Progenitor cell of endocrine pancreas (in vitro differentiated cells): ENCODE measurements around the gene GPR35. TPM values are rescaled to one million over a fixed set of nuclear protein-coding genes. Genes with fewer than 3 reads are reported as not detected.

Experiments used
- DNase-seq: peaks from one replicate; pipeline ENCODE4 v3.0.0; 2021; ENCODE audit warnings: low spot score; ENCODE audit not compliant: unreplicated experiment
- H3K27ac Mint-ChIP-seq: 2 replicates; pipeline ENCODE4 v1.8.0; 2021; ENCODE audit warnings: mild to moderate bottlenecking, moderate library complexity, mixed read lengths
- H3K27me3 Mint-ChIP-seq: 2 replicates; pipeline ENCODE4 v1.8.0; 2021; ENCODE audit warnings: mixed read lengths
- H3K36me3 Mint-ChIP-seq: 2 replicates; pipeline ENCODE4 v1.8.0; 2022; ENCODE audit warnings: mixed read lengths; ENCODE audit not compliant: insufficient read depth
- H3K4me1 Mint-ChIP-seq: 2 replicates; pipeline ENCODE4 v1.8.0; 2021; ENCODE audit warnings: low read depth, mixed read lengths
- H3K4me3 Mint-ChIP-seq: 2 replicates; pipeline ENCODE4 v1.8.0; 2021; ENCODE audit warnings: low read depth, mild to moderate bottlenecking, moderate library complexity, mixed read lengths
- H3K9me3 Mint-ChIP-seq: 2 replicates; pipeline ENCODE4 v1.8.0; 2021; ENCODE audit warnings: low read depth, mixed read lengths
- total RNA-seq: library from RNA; stranded (reverse); gene quantifications from 2 replicates; pipeline ENCODE4 v1.2.1, GENCODE V29; 2021
- TF ChIP-seq, protein P1 (sequence below): fragments of 200-600 bp; sonication (generic); IDR thresholded peaks from one replicate; pipeline ENCODE4 v1.5.0; 2021; ENCODE audit warnings: antibody characterized with exemption, mild to moderate bottlenecking; ENCODE audit not compliant: unreplicated experiment

GPR35 gene
- total RNA-seq, 1 donor from 2014 or later: 6.5 TPM

DNA sequence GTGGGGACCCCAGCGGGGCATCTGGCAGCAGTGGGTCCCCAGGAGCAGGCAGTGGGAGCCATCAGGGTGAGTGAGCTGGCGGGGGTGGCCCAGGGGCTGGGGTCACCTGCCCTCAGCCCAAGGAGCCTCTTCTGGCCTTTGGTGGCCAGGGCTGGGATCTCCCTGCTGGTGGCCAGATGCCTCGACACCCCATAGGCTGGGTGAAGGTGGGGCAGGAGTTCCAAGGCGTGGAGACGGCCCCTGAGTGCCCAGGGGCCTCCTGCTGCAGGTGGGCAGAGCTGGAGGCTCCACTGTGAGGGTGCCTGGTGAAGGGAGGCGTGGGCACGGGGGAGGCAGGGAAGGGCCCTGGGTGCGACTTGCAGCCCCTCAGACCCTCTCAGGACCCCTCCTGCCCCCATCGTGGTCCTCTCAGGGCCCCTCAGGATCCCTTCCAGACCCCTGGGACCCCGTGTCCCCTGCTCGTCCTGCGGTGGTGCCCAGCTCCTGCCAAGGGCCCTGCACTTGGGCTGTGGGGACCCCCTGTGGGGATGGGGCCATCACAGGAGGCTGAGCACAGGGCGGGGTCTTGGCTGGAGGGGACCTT, 5.0 kb upstream of the GPR35 start:
- Mint-ChIP-seq H3K36me3 (peaks cover 18% of the 10 kb centered on the region), H3K4me1 (no peaks in the 10 kb centered on the region), H3K27ac (no peak overlapping the region), H3K9me3 (peaks cover 14% of the 10 kb centered on the region), H3K4me3 (no peak overlapping the region), H3K27me3 (no peaks in the 10 kb centered on the region)
- TF ChIP-seq, protein P1, sequence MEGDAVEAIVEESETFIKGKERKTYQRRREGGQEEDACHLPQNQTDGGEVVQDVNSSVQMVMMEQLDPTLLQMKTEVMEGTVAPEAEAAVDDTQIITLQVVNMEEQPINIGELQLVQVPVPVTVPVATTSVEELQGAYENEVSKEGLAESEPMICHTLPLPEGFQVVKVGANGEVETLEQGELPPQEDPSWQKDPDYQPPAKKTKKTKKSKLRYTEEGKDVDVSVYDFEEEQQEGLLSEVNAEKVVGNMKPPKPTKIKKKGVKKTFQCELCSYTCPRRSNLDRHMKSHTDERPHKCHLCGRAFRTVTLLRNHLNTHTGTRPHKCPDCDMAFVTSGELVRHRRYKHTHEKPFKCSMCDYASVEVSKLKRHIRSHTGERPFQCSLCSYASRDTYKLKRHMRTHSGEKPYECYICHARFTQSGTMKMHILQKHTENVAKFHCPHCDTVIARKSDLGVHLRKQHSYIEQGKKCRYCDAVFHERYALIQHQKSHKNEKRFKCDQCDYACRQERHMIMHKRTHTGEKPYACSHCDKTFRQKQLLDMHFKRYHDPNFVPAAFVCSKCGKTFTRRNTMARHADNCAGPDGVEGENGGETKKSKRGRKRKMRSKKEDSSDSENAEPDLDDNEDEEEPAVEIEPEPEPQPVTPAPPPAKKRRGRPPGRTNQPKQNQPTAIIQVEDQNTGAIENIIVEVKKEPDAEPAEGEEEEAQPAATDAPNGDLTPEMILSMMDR: no peak
- DNase-seq: no peak

DNA sequence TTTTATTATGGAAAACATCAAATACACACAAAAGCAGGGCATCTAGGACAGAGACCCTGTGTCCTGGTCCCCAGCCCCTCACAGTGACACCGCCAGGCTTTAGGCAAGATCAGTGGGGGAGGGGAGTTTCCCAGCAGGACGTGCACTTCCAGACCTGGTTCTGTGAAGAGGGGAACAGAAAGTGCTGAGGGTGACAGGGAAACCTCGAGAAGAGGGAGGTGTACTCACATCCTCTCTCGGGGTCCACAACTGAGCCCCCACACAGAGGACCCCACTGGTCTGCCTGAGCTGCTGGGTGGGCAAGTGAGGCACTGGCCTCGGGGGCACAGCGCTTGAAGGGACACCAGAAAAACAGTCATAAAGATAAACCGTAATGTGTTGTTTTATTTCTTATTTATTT, 4.4 kb upstream of the GPR35 start:
- no peak overlapping the region for H3K4me3 Mint-ChIP-seq
- TF ChIP-seq, protein P1: no peak
- DNase-seq: no peak
- peaks cover 18% of the 10 kb centered on the region for H3K36me3 Mint-ChIP-seq
- peaks cover 14% of the 10 kb centered on the region for H3K9me3 Mint-ChIP-seq
- no peak overlapping the region for H3K27ac Mint-ChIP-seq
- H3K4me1 Mint-ChIP-seq: no peaks in the 10 kb centered on the region
- no peaks in the 10 kb centered on the region for H3K27me3 Mint-ChIP-seq

DNA sequence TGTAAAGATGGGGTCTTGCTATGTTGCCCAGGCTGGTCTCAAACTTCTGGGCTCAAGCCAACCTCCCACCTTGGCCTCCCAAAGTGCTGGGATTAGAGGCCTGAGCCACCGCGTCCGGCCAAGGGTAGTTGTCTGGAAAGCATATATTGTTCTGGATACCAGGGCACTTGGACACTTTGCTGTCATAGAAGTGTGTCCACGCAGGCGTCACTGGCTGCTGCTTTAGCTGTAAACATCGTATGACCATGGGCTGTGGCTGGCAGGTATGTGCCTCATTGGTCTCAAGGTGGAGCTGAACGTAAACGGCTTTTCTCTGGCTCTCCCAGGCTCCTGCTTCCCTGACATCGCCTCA, 3.2 kb upstream of the GPR35 start:
- TF ChIP-seq, protein P1: no peak
- Mint-ChIP-seq H3K27ac (no peak overlapping the region), H3K4me1 (no peaks in the 10 kb centered on the region), H3K27me3 (no peaks in the 10 kb centered on the region), H3K36me3 (peaks cover 15% of the 10 kb centered on the region), H3K4me3 (no peak overlapping the region), H3K9me3 (peaks cover 12% of the 10 kb centered on the region)
- no peak for DNase-seq

DNA sequence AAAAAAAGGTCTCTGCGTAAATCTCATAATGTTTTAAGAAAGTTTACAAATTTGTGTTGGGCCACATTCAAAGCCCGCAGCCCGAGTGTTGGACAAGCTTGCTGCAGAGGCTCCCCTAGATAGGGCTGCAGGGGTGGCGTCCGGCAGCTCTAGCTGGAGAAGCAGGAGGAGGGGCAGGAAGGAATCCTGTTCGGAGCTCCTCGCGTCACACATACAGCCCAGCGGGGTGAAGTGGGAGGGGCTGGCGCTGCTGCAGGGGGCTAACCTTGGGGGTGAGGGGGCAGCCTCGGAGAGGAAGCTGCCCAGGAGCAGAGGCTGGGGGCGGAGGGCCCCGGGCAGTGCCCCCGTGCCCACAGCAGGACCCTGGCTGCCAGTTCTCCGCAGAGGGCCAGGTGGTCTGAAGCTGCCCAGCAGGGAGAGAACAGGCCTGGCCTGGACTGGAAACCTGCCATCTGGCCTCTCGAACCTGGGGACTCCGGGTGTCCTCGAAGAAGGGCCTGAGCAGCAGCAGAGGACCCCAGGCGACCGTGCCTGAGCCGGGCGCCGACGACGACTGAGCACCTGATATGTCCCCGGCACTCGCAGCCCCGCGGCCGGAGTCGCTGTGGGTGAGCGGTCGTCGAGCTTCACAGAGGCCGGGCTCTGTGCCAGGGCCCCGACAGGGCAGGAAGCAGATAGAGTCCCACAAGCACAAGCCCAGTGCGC, 2.6 kb upstream of the GPR35 start:
- H3K27me3 Mint-ChIP-seq: no peaks in the 10 kb centered on the region
- TF ChIP-seq, protein P1: no peak
- H3K9me3 Mint-ChIP-seq: peaks cover 9% of the 10 kb centered on the region
- DNase-seq: no peak
- H3K4me1 Mint-ChIP-seq: no peaks in the 10 kb centered on the region
- H3K36me3 Mint-ChIP-seq: peaks cover 14% of the 10 kb centered on the region
- no peak overlapping the region for H3K27ac Mint-ChIP-seq
- H3K4me3 Mint-ChIP-seq: no peak overlapping the region

DNA sequence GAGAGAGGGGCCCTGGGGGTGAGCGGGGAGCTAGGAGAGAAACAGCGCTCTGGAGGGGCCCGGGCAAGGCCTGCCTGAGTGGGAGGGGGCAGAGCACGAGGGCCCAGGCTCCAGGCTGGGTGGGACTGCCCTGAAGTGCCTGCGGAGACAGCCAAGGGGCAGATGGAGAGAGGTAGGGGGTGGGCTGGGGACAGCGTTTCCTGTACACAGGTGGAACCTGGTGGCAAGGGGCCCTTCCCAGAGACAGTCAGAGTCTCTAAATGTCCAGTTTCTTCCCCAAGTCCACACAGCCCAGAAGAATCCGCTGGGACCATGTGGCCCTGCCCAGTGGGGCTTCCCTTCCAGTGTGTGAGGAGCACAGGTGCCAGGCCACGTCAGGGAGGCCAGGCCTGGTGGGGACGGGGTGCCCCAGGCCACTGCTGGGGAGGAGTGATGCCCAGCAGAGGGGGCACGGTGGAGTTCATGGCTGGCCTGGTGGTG, 1.7 kb upstream of the GPR35 start:
- Mint-ChIP-seq H3K27ac (no peak overlapping the region), H3K9me3 (peaks cover 3% of the 10 kb centered on the region), H3K4me1 (no peaks in the 10 kb centered on the region), H3K4me3 (no peak overlapping the region), H3K36me3 (peaks cover 10% of the 10 kb centered on the region), H3K27me3 (no peaks in the 10 kb centered on the region)
- TF ChIP-seq, protein P1: no peak
- no peak for DNase-seq
